ENCODE results near the gene ZNF483. TPM values are rescaled to one million over a fixed set of nuclear protein-coding genes. Genes with fewer than 3 reads are reported as not detected.
"Not testable (repeated sequence)": the region's sequence is repeated elsewhere in the genome, so short reads cannot be mapped to it uniquely, and the experiment has no call there.

Gene ZNF483
- total and polyA plus RNA-seq, 12 donors: 0.09 to 11.3 (median 6.4) TPM

- Histone ChIP-seq H3K4me3 (no peak overlapping the region), H3K36me3 (no peaks in the 10 kb centered on the region), H3K27me3 (no peaks in the 10 kb centered on the region), H3K9me3 (no peaks in the 10 kb centered on the region), H3K4me1 (no peaks in the 10 kb centered on the region), H3K27ac (no peak overlapping the region)
- TF ChIP-seq CTCF (IDR thresholded peaks at IDR 0.05): no peak
- ATAC-seq (no peak), DNase-seq (no peak)
- intact Hi-C loops (cut with DNase I): loop anchor here in 1 of 10 donors (10.0 kb wide), 1 partner anchor 54 kb away; no protein-coding TSS in a partner anchor
- WGBS, 2 donors: 92 to 93% methylated on average over 16 of the region's 16 CpGs
Observed at GRCh38 chr9:111501005-111501562, 23.9 kb upstream of the ZNF483 start.

GRCh38 chr9:111501648-111502047, 23.3 kb upstream of the ZNF483 start:
- no peak for DNase-seq
- peak in 1 of 8 donors; percentile 14 for ATAC-seq
- Histone ChIP-seq H3K9me3 (no peaks in the 10 kb centered on the region), H3K4me3 (no peak overlapping the region), H3K27me3 (no peaks in the 10 kb centered on the region), H3K27ac (no peak overlapping the region), H3K4me1 (no peaks in the 10 kb centered on the region), H3K36me3 (no peaks in the 10 kb centered on the region)
- TF ChIP-seq CTCF (IDR thresholded peaks at IDR 0.05): no peak
- intact Hi-C loops (cut with DNase I): loop anchor here in 1 of 10 donors (10.0 kb wide), 1 partner anchor 53 kb away; no protein-coding TSS in a partner anchor
- 75 to 81% methylated on average over 6 of the region's 6 CpGs for WGBS, 2 donors

GRCh38 chr9:111502506-111502905, 22.5 kb upstream of the ZNF483 start:
- no peaks in the 10 kb centered on the region for H3K36me3 ChIP-seq
- H3K4me1 ChIP-seq: no peaks in the 10 kb centered on the region
- WGBS, 2 donors: 75 to 78% methylated on average over 3 of the region's 3 CpGs
- intact Hi-C loops (cut with DNase I): loop anchor here in 1 of 10 donors (10.0 kb wide), 1 partner anchor 52 kb away; no protein-coding TSS in a partner anchor
- H3K4me3 ChIP-seq: no peak overlapping the region
- H3K27ac ChIP-seq: no peak overlapping the region
- ATAC-seq: peak in 3 of 8 donors; percentile 62 to 82 (median 65)
- DNase-seq: peak in 1 of 2 donors; percentile 44
- no peak for TF ChIP-seq CTCF (IDR thresholded peaks at IDR 0.05)
- H3K27me3 ChIP-seq: no peaks in the 10 kb centered on the region
- no peaks in the 10 kb centered on the region for H3K9me3 ChIP-seq

GRCh38 chr9:111511581-111511980, 13.4 kb upstream of the ZNF483 start:
- H3K27me3 ChIP-seq: not testable (repeated sequence)

GRCh38 chr9:111514967-111515366, 10.0 kb upstream of the ZNF483 start:
- no peaks in the 10 kb centered on the region for H3K36me3 ChIP-seq
- no peak for TF ChIP-seq CTCF (IDR thresholded peaks at IDR 0.05)
- intact Hi-C loops (cut with DNase I): no loop called here
- ATAC-seq (no peak), DNase-seq (no peak)
- H3K4me3 ChIP-seq: no peak overlapping the region
- no peaks in the 10 kb centered on the region for H3K27me3 ChIP-seq
- H3K9me3 ChIP-seq: peaks cover 0 to 14% (median 0%) of the 10 kb centered on the region in 11 donors
- H3K4me1 ChIP-seq: no peaks in the 10 kb centered on the region
- no peak overlapping the region for H3K27ac ChIP-seq

More at GRCh38 chr9:111511581-111511980, 13.4 kb upstream of the ZNF483 start:
- DNase-seq; intact Hi-C loops (cut with DNase I); H3K36me3 ChIP-seq; H3K27ac ChIP-seq; H3K4me1 ChIP-seq; H3K4me3 ChIP-seq; ATAC-seq: not testable (repeated sequence)
- WGBS, 2 donors: 72 to 73% methylated on average over 6 of the region's 6 CpGs
- H3K9me3 ChIP-seq: peaks cover 0 to 14% (median 0%) of the 10 kb centered on the region in 11 donors

Measured in heart right ventricle (tissue), 16 donors.